CD4-positive, alpha-beta T cell (primary cell): ENCODE measurements around the gene SIRT3. TPM values are rescaled to one million over a fixed set of nuclear protein-coding genes. Genes with fewer than 3 reads are reported as not detected.

Experiments used
- ATAC-seq: fragments of 200-7000 bp; cut with Tn5 transposase; one replicate; pipeline ENCODE4 v1.10.0; 2022; ENCODE audit warnings: mild to moderate bottlenecking; ENCODE audit not compliant: poor library complexity
- CTCF ChIA-PET: fragments of 350-600 bp; sonication (Branson Sonifier 250); formaldehyde crosslinking; loops from one replicate; lab custom pipeline; 2021; ENCODE audit warnings: antibody characterized with exemption, inconsistent platforms; lab: Charles Lee
- POLR2A ChIA-PET: fragments of 350-600 bp; sonication (Branson Sonifier 250); formaldehyde crosslinking; loops from one replicate; lab custom pipeline; 2021; ENCODE audit warnings: antibody characterized with exemption, inconsistent platforms; lab: Charles Lee
- DNase-seq, 14 experiments: peaks; one replicate each; pipeline ENCODE4 v3.0.0-alpha.2; 2013 to 2020; ENCODE audit warnings: mixed read lengths in 2 of 14
- H3K27ac ChIP-seq, 2 donors: one replicate each; pipeline versions ENCODE4 v1.5.1 to v1.7.0; 2013; ENCODE audit warnings: low read length in 2 of 2, low read depth in 1 of 2, mild to moderate bottlenecking in 1 of 2
- H3K27me3 ChIP-seq, 2 experiments: 1 replicate in 1 of 2; 2 replicates in 1 of 2; pipeline versions ENCODE4 v1.6.1 to v1.7.0; 2013; ENCODE audit warnings: low read length in 2 of 2, control low read depth in 1 of 2, mild to moderate bottlenecking in 1 of 2, moderate library complexity in 1 of 2; ENCODE audit not compliant: insufficient read depth in 2 of 2, control insufficient read depth in 1 of 2
- H3K36me3 ChIP-seq: one replicate; pipeline ENCODE4 v1.6.1; 2013; ENCODE audit warnings: low read length, control low read depth; ENCODE audit not compliant: insufficient read depth
- H3K4me1 ChIP-seq: one replicate; pipeline ENCODE4 v1.6.1; 2013; ENCODE audit warnings: low read length, control low read depth; ENCODE audit not compliant: insufficient read depth
- H3K4me3 ChIP-seq: one replicate; pipeline ENCODE4 v1.5.1; 2013; ENCODE audit warnings: mild to moderate bottlenecking, low read length, moderate library complexity
- H3K9me3 ChIP-seq, 2 experiments: 1 replicate in 1 of 2; 2 replicates in 1 of 2; pipeline versions ENCODE4 v1.6.1 to v1.7.0; 2013; ENCODE audit warnings: low read length in 2 of 2, mild to moderate bottlenecking in 2 of 2, control low read depth in 1 of 2, moderate library complexity in 1 of 2; ENCODE audit not compliant: control insufficient read depth in 1 of 2, insufficient read depth in 1 of 2
- H3K27ac Mint-ChIP-seq: one replicate; pipeline ENCODE4 v1.8.0; 2020; ENCODE audit warnings: mixed read lengths
- H3K27me3 Mint-ChIP-seq: one replicate; pipeline ENCODE4 v1.8.0; 2021; ENCODE audit warnings: mixed read lengths
- H3K36me3 Mint-ChIP-seq: one replicate; pipeline ENCODE4 v1.8.0; 2021; ENCODE audit warnings: low read depth, mixed read lengths
- H3K4me1 Mint-ChIP-seq: one replicate; pipeline ENCODE4 v1.8.0; 2021; ENCODE audit warnings: low read depth, mixed read lengths
- H3K4me3 Mint-ChIP-seq: one replicate; pipeline ENCODE4 v1.8.0; 2020; ENCODE audit warnings: mild to moderate bottlenecking, mixed read lengths
- H3K9me3 Mint-ChIP-seq: one replicate; pipeline ENCODE4 v1.8.0; 2020; ENCODE audit warnings: mixed read lengths
- CTCF ChIP-seq: fragments of 200-600 bp; IDR thresholded peaks from one replicate; pipeline ENCODE4 v1.8.0; 2022; ENCODE audit warnings: antibody characterized with exemption, mild to moderate bottlenecking
- intact Hi-C, 2 experiments: fragments of 100-400 bp; cut with DNase I in 1 of 2; cut with micrococcal nuclease in 1 of 2; formaldehyde crosslinking; loops; one replicate each; pipeline versions ENCODE4 v1.15.1 to v1.9.0; 2023 to 2025; cut with DNase I, micrococcal nuclease
- polyA plus RNA-seq, 2 donors: library from polyadenylated mRNA; unstranded; fragments of 120-200 nt; gene quantifications; one replicate each; pipeline ENCODE4 v1.2.1, GENCODE V29; 2013
- total RNA-seq, 174 experiments: library from RNA in 2 of 174; stranded (reverse) in 2 of 174; gene quantifications; one replicate each; pipeline ENCODE4 v1.2.3 and lab custom pipeline; 2021 to 2026

Gene SIRT3
- total RNA-seq (10 to 100 TPM; 16.4 to 18.0 TPM), total RNA-seq (lab: John Stamatoyannopoulos, UW) (5.5 to 33.9 (median 17.2) reads per million in 172 experiments)
- 14.2 TPM for polyA plus RNA-seq (2013, experiment 1 of 2)
- polyA plus RNA-seq (2013, experiment 2 of 2): 19.4 TPM

GRCh38 chr11:235997-236773 is at the start of gene SIRT3:
Gene SIRT3 (minus strand): TSS chr11:236342. CDS start chr11:236328, 14 bp downstream.
- TF ChIP-seq CTCF: no peak
- peaks cover 46% of the 10 kb centered on the region for H3K4me1 Mint-ChIP-seq
- peak within 1 kb of the TSS; percentile 91 for H3K27ac Mint-ChIP-seq
- DNase-seq (peak; percentile 73 to 94 (median 84)), ATAC-seq (peak; percentile 82)
- Histone ChIP-seq H3K9me3 (no peaks in the 10 kb centered on the region), H3K27me3 (no peaks in the 10 kb centered on the region), H3K4me3 (peak within 1 kb of the TSS; percentile 91), H3K4me1 (peaks cover 27% of the 10 kb centered on the region), H3K27ac (peak within 1 kb of the TSS; percentile 97 to 100), H3K36me3 (peaks cover 21% of the 10 kb centered on the region)
- intact Hi-C loops: loop anchor here (1.0 to 10.0 kb wide), 6 partner anchors 29 to 569 kb away; partner anchors contain the start of genes BET1L (in 2 of the 2), RIC8A (in 2 of the 2), RNH1 (in 2 of the 2) and PGGHG (in 1 of the 2)
- H3K27me3 Mint-ChIP-seq: no peaks in the 10 kb centered on the region
- POLR2A ChIA-PET: interaction anchor here (0.6 to 5.4 kb wide), 13 partner anchors 15 to 270 kb away, joined by 3 to 79 read pairs (median 6); partner anchors contain the start of genes BET1L, PGGHG, RIC8A and RNH1
- peaks cover 48% of the 10 kb centered on the region for H3K36me3 Mint-ChIP-seq
- no peaks in the 10 kb centered on the region for H3K9me3 Mint-ChIP-seq
- CTCF ChIA-PET: interaction anchor here (0.9 to 2.5 kb wide), 4 partner anchors 14 to 81 kb away, joined by 3 to 11 read pairs (median 4); no protein-coding TSS in a partner anchor
- H3K4me3 Mint-ChIP-seq: peak within 1 kb of the TSS; percentile 100

GRCh38 chr11:285894-286220 is 49.7 kb upstream of the SIRT3 start:
- Mint-ChIP-seq H3K27ac (peak overlapping the region; percentile 93), H3K27me3 (peaks cover 17% of the 10 kb centered on the region), H3K4me3 (peak overlapping the region; percentile 45), H3K9me3 (no peaks in the 10 kb centered on the region), H3K4me1 (peaks cover 52% of the 10 kb centered on the region), H3K36me3 (peaks cover 37% of the 10 kb centered on the region)
- H3K4me1 ChIP-seq: peaks cover 62% of the 10 kb centered on the region
- TF ChIP-seq CTCF: no peak
- peak overlapping the region in 1 of 2 donors; percentile 98 for H3K27ac ChIP-seq
- no peaks in the 10 kb centered on the region for H3K36me3 ChIP-seq
- POLR2A ChIA-PET: interaction anchor here (3.3 to 6.9 kb wide), 3 partner anchors 8 to 79 kb away, joined by 32 to 148 read pairs (median 94); partner anchors contain the start of genes BET1L, NLRP6 and RIC8A
- ATAC-seq: no peak
- intact Hi-C loops: loop anchor here (2.0 to 5.0 kb wide), 3 partner anchors 15 to 49 kb away; partner anchors contain the start of genes PSMD13 (in 1 of the 2) and SIRT3 (in 1 of the 2)
- DNase-seq: peak in 1 of 14 experiments; percentile 27
- H3K4me3 ChIP-seq: no peak overlapping the region
- no peaks in the 10 kb centered on the region for H3K9me3 ChIP-seq
- H3K27me3 ChIP-seq: peaks cover 10 to 18% of the 10 kb centered on the region in 2 experiments
- CTCF ChIA-PET: interaction anchor here (3.8 kb wide), 1 partner anchor 35 kb away, joined by 19 read pairs; no protein-coding TSS in a partner anchor
